GM20000 (cell line): ENCODE results near the gene HPS5.

Experiments
- DNase-seq: peaks from one replicate; pipeline ENCODE4 v3.0.0; 2012; ENCODE audit warnings: low spot score
- TF ChIP-seq, protein P1 (sequence below): IDR thresholded peaks from 2 replicates; pipeline ENCODE4 v1.5.1; 2012; ENCODE audit warnings: mild to moderate bottlenecking, control low read depth; ENCODE audit errors: extremely low read depth, missing control alignments

HPS5 gene

DNA sequence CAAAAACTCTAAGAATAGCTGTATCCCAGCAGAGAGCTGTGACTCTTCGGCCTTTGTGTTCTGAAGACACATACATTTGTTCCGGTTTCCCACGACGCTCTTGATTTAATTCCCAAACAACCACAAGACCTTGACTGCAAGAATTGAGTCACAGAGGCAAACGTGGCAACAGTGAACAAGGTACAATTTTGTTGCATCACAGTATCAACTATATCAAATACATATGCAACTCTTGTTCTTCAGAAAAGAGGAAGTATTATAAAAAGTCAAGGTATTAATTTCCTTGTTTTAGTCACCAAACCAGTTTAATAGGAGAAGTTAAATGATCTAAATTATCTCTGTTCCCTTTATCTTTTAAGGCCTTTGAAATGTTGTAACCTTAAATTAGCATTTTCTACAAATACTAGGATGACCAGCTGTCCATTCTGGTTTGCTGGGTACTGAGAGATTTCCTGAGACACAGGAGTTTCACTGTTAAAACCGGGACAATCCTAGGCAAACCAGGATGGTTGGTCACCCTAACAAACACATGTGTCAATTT is 11.1 kb downstream of the HPS5 start:
- DNase-seq, result peak; percentile 39
- TF ChIP-seq, protein P1, sequence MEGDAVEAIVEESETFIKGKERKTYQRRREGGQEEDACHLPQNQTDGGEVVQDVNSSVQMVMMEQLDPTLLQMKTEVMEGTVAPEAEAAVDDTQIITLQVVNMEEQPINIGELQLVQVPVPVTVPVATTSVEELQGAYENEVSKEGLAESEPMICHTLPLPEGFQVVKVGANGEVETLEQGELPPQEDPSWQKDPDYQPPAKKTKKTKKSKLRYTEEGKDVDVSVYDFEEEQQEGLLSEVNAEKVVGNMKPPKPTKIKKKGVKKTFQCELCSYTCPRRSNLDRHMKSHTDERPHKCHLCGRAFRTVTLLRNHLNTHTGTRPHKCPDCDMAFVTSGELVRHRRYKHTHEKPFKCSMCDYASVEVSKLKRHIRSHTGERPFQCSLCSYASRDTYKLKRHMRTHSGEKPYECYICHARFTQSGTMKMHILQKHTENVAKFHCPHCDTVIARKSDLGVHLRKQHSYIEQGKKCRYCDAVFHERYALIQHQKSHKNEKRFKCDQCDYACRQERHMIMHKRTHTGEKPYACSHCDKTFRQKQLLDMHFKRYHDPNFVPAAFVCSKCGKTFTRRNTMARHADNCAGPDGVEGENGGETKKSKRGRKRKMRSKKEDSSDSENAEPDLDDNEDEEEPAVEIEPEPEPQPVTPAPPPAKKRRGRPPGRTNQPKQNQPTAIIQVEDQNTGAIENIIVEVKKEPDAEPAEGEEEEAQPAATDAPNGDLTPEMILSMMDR, result no peak

DNA sequence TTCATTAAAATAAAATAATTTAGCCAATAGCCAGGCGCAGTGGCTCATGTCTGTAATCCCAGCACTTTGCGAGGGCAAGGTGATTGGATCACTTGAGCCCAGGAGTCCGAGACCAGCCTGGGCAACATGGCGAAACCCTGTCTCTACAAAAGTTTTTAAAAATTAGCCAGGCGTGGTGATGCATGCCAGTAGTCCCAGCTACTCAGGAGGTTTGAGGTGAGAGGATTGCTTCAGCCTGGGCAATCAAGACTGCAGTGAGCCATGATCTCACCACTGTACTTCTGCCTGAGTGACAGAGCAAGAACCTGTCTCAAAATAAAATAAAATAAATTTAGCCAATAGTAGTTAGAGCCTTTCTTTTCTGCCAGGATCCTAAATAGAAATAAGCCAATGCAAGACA is 12.2 kb downstream of the HPS5 start:
- TF ChIP-seq, protein P1, result no peak
- DNase-seq, result no peak

DNA sequence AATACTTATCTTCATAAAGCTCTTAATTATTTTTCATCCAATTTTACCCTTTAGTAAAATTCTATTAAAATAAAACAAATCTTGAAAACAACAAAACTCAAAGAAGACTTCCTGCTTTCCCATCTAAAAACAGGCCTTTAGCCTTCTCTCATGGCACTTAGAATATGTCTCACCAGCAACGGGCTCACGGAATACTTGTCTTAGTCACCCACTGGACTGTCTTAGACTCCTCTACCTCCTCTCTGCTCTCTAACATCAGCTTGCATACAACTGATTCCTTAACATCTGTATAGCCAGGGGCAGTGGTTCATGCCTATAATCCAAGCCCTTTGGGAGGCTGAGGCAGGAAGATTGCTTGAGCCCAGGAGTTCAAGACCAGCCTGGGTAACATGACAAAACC is 13.7 kb downstream of the HPS5 start:
- no peak for DNase-seq
- TF ChIP-seq, protein P1, result no peak

DNA sequence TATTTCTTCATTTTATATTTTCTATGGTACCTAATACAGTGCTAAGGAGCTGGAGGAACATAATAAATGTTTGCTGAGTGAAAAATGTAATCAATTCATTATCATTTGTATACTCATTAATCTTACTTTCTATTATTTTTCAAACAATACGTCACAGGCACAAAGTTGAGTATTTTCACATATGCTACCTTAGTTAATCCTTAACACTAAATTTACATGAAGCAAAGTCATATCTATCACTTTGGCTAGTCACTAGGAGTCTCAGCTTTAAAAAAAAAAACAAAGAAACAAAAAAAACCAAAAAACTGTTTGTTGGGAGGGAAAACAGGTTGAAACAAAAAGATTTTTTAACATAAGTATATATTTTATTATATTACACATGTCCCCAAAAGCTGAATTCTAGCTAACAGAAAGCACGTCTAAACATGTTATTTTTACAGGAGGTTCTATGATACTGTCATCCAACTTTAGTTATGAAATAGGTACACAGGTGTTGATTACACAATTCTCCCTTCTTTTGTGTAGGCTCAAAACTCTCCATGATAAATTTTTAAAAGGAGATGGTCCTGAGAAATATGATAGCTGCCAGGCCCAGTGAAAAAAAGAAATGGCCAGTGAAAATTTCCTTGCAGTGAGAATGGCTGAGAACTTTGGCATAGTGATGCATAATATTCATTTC is 14.3 kb downstream of the HPS5 start:
- no peak for DNase-seq
- TF ChIP-seq, protein P1, result no peak

DNA sequence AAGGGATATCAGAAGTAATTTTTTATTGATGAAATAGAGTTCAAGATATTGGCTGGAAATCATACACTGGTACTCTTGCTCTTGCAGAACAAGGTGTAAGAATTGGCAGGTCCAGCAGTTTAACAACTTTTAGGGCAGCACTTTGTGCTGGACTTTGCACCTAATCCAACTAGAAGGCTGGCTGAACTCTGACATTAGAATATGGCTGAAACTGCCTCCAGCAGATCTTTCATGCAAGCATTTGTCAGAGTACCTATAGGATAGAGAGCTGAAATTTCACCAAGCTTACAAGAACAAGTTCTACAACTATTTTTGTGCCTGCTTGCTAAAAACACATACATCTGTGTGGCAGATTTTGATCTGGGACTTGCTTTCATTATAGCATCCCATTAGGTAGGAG is 17.2 kb downstream of the HPS5 start:
- no peak for DNase-seq
- TF ChIP-seq, protein P1, result no peak

DNA sequence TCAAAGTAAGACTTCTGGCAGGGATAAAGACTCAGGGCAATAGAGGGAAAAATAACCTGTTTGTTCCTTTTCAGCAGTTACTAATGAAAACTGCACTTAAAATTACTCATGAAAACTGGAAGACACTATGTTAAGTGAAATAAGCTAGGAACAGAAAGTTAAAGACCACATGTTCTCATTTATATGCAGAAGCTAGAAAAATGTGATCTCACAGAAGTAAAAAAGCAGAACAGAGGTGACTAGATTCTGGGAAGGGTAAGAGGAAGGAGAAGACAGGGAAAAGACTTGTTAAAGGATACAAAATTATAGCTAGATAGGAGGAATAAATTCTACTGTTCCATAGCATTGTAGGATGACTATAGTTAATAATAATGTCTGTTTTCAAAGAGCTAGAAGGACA is 22.2 kb downstream of the HPS5 start:
- DNase-seq, result no peak
- TF ChIP-seq, protein P1, result no peak

DNA sequence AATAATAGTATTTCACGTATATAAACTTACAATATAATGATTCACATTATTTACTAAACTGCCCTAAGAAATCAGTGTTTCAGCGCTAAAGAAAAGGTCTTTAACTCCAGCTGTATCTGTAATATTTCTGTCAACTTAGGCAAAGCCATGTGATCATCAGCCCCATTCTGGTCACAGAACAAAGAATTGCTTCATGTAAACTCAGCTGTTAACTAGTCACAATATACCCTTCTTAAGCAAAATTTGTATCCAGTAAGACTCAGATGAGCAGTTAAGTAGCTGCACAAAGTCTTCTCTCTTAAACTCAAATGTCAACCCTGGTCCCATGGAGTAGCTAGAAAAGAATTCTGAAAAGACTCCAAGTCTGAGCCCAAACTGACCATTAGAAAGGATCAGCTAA is 26.6 kb downstream of the HPS5 start:
- TF ChIP-seq, protein P1, result no peak
- DNase-seq, result no peak
